SU-DHL-6 (cell line): ENCODE results near the gene EPM2AIP1.

Source experiments
- H2AFZ ChIP-seq: fragments of 200-600 bp; sonication (generic); 2 replicates; pipeline ENCODE4 v1.6.1; 2014; ENCODE audit warnings: low read depth, mild to moderate bottlenecking, moderate library complexity, mixed read lengths, antibody characterized with exemption, low read length; ENCODE audit not compliant: severe bottlenecking
- H3F3A ChIP-seq: fragments of 200-600 bp; shearing (Covaris generic); 2 replicates; pipeline ENCODE4 v1.6.0; 2016; ENCODE audit warnings: antibody characterized with exemption, mild to moderate bottlenecking; ENCODE audit not compliant: insufficient read depth
- H3K27ac ChIP-seq: fragments of 200-600 bp; sonication (generic); 2 replicates; pipeline ENCODE4 v1.5.1; 2016; ENCODE audit warnings: low read depth, mild to moderate bottlenecking, low read length, moderate library complexity, mixed read lengths
- H3K27me3 ChIP-seq: fragments of 200-600 bp; sonication (generic), shearing (Covaris generic); 2 replicates; pipeline ENCODE4 v1.6.0; 2014; ENCODE audit warnings: mild to moderate bottlenecking, low read length
- H3K36me3 ChIP-seq: fragments of 200-600 bp; sonication (generic); 2 replicates; pipeline ENCODE4 v1.6.1; 2014; ENCODE audit warnings: mild to moderate bottlenecking, low read length, mixed read lengths
- H3K4me2 ChIP-seq: fragments of 300-600, 200-600 bp; shearing (Covaris generic), sonication (generic); 2 replicates; pipeline ENCODE4 v1.6.0; 2014; ENCODE audit warnings: low read length, low read depth, mild to moderate bottlenecking; ENCODE audit not compliant: poor library complexity, severe bottlenecking
- H3K4me3 ChIP-seq: fragments of 200-600 bp; sonication (generic); 2 replicates; pipeline ENCODE4 v1.5.1; 2014; ENCODE audit warnings: antibody characterized with exemption, low read length, mild to moderate bottlenecking, mixed read lengths; ENCODE audit not compliant: insufficient read depth, poor library complexity, severe bottlenecking
- H3K79me2 ChIP-seq: fragments of 200-600 bp; sonication (generic); 2 replicates; pipeline ENCODE4 v1.6.1; 2014; ENCODE audit warnings: mild to moderate bottlenecking, low read length, moderate library complexity; ENCODE audit not compliant: insufficient read depth
- H3K9ac ChIP-seq: fragments of 200-600 bp; sonication (generic); 2 replicates; pipeline ENCODE4 v1.7.0; 2014; ENCODE audit warnings: mild to moderate bottlenecking, low read length
- H3K9me2 ChIP-seq: fragments of 200-600 bp; sonication (generic); replicated peaks from 2 replicates; pipeline ENCODE4 v1.6.1; 2014; ENCODE audit warnings: low read length; ENCODE audit not compliant: insufficient read depth
- H3K9me3 ChIP-seq: fragments of 200-600 bp; sonication (generic); 2 replicates; pipeline ENCODE4 v1.6.1; 2014; ENCODE audit warnings: low read length, mixed read lengths; ENCODE audit not compliant: insufficient read depth
- H4K20me1 ChIP-seq: fragments of 200-600 bp; sonication (generic); 2 replicates; pipeline ENCODE4 v1.6.1; 2014; ENCODE audit warnings: low read depth, mild to moderate bottlenecking, antibody characterized with exemption, low read length, moderate library complexity, mixed read lengths
- EZH2phosphoT487 ChIP-seq: fragments of 200-600 bp; sonication (generic), shearing (Covaris generic); conservative IDR thresholded peaks from 2 replicates; pipeline ENCODE4 v1.6.1; 2018; ENCODE audit warnings: mild to moderate bottlenecking, antibody characterized with exemption, low read length, moderate library complexity, mixed read lengths
- TF ChIP-seq, protein P1 (sequence below): fragments of 200-600 bp; sonication (generic); IDR thresholded peaks from one replicate; pipeline ENCODE4 v1.5.1; 2017; ENCODE audit warnings: antibody characterized with exemption, mild to moderate bottlenecking, low read length, moderate library complexity; ENCODE audit not compliant: insufficient read depth, poor library complexity, severe bottlenecking

EPM2AIP1 gene

DNA sequence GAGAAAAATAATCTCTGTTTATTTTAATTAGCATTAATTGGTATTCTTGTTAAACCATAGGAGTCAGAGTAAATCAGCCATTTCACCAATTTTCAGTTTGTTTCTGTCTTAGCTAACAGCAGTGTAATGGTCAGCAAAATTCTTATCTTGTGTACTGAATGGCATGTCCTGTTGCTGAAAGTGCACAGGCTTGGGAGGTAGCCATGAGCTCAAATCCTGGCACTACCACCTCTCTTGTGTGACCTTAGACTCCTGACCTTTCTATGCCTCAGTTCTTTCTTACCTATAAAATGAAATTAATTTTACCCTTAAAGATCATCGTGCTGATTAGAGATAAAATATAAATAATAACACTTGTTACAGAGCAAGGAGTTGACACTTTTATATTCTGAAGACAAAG lies 36.2 kb upstream of the EPM2AIP1 start:
- Histone ChIP-seq H3K79me2 (peaks cover 3% of the 10 kb centered on the region; the same call in 1 of the 2 replicates), H3K9me2 (no peaks in the 10 kb centered on the region), H2AFZ (no peak overlapping the region), H3F3A (no peaks in the 10 kb centered on the region), H3K9ac (no peak overlapping the region), H3K27me3 (no peaks in the 10 kb centered on the region), H3K4me2 (no peak overlapping the region), H3K27ac (no peak overlapping the region), H3K36me3 (peaks cover 33% of the 10 kb centered on the region), H4K20me1 (no peaks in the 10 kb centered on the region), H3K4me3 (no peak overlapping the region), H3K9me3 (no peaks in the 10 kb centered on the region)
- TF ChIP-seq, protein P1, sequence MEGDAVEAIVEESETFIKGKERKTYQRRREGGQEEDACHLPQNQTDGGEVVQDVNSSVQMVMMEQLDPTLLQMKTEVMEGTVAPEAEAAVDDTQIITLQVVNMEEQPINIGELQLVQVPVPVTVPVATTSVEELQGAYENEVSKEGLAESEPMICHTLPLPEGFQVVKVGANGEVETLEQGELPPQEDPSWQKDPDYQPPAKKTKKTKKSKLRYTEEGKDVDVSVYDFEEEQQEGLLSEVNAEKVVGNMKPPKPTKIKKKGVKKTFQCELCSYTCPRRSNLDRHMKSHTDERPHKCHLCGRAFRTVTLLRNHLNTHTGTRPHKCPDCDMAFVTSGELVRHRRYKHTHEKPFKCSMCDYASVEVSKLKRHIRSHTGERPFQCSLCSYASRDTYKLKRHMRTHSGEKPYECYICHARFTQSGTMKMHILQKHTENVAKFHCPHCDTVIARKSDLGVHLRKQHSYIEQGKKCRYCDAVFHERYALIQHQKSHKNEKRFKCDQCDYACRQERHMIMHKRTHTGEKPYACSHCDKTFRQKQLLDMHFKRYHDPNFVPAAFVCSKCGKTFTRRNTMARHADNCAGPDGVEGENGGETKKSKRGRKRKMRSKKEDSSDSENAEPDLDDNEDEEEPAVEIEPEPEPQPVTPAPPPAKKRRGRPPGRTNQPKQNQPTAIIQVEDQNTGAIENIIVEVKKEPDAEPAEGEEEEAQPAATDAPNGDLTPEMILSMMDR: no peak
- no peak for TF ChIP-seq EZH2phosphoT487

DNA sequence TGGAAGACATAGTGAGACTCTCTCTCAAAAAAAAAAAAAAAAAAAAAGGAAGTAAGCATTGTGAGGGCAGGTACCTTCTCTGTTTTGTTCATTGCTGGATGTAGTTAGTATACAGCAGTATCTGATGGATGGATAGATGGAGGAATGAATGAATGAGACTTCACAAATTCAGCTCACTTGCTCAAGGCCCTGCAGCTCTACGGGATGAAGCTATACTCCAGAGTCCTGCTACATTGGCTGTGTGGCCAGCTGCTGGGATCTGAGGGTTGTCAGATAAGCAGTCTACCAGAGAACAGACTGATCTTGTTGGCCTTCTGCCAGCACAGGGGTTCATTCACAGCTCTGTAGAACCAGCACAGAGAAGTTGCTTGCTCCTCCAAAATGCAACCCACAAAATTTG lies 35.4 kb upstream of the EPM2AIP1 start:
- no peak overlapping the region for H2AFZ ChIP-seq
- H3K79me2 ChIP-seq: peaks cover 3% of the 10 kb centered on the region; the same call in 1 of the 2 replicates
- no peaks in the 10 kb centered on the region for H3F3A ChIP-seq
- H3K4me2 ChIP-seq: no peak overlapping the region
- H3K9ac ChIP-seq: no peak overlapping the region
- H3K27me3 ChIP-seq: no peaks in the 10 kb centered on the region
- peaks cover 30% of the 10 kb centered on the region for H3K36me3 ChIP-seq
- no peak for TF ChIP-seq EZH2phosphoT487
- TF ChIP-seq, protein P1: no peak
- no peak overlapping the region for H3K27ac ChIP-seq
- no peaks in the 10 kb centered on the region for H4K20me1 ChIP-seq
- no peaks in the 10 kb centered on the region for H3K9me2 ChIP-seq
- H3K4me3 ChIP-seq: no peak overlapping the region
- H3K9me3 ChIP-seq: no peaks in the 10 kb centered on the region

DNA sequence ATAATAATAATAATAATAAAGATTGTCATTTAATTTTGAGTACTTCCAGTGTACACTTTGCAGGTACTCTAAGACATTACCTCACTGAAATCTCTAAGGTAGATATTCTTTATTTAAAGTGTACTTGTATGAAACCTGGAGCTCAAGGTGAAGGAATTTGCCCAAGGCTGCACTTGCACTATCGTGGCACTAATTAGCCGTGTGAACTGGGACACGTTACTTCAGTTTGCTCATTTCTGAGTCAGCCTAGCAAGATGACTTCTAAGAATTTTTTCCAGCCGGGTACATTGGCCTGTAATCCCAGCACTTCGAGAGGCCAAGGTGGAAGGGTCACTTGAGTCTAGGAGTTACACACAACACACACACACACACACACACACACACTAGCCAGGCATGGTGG lies 33.9 kb upstream of the EPM2AIP1 start:
- Histone ChIP-seq H3K4me3 (no peak overlapping the region), H3K9ac (no peak overlapping the region), H3K4me2 (no peak overlapping the region)

More for the DNA sequence above, 33.9 kb upstream of the EPM2AIP1 start:
- Histone ChIP-seq H4K20me1 (no peaks in the 10 kb centered on the region), H2AFZ (no peak overlapping the region), H3K9me3 (no peaks in the 10 kb centered on the region), H3F3A (no peaks in the 10 kb centered on the region), H3K9me2 (no peaks in the 10 kb centered on the region), H3K27me3 (no peaks in the 10 kb centered on the region), H3K27ac (no peak overlapping the region), H3K36me3 (peaks cover 30% of the 10 kb centered on the region), H3K79me2 (peaks cover 3% of the 10 kb centered on the region; the same call in 1 of the 2 replicates)
- TF ChIP-seq, protein P1: no peak
- TF ChIP-seq EZH2phosphoT487: no peak
